NCI-H510A (cell line): Measurements from ENCODE around the gene KDM4B.
"Not testable (repeated sequence)": the region's sequence is repeated elsewhere in the genome, so short reads cannot be mapped to it uniquely, and the experiment has no call there.

Experiments
- DNase-seq: peaks from one replicate; lab custom pipeline; 2025; lab: John Stamatoyannopoulos, UW

KDM4B gene

DNA sequence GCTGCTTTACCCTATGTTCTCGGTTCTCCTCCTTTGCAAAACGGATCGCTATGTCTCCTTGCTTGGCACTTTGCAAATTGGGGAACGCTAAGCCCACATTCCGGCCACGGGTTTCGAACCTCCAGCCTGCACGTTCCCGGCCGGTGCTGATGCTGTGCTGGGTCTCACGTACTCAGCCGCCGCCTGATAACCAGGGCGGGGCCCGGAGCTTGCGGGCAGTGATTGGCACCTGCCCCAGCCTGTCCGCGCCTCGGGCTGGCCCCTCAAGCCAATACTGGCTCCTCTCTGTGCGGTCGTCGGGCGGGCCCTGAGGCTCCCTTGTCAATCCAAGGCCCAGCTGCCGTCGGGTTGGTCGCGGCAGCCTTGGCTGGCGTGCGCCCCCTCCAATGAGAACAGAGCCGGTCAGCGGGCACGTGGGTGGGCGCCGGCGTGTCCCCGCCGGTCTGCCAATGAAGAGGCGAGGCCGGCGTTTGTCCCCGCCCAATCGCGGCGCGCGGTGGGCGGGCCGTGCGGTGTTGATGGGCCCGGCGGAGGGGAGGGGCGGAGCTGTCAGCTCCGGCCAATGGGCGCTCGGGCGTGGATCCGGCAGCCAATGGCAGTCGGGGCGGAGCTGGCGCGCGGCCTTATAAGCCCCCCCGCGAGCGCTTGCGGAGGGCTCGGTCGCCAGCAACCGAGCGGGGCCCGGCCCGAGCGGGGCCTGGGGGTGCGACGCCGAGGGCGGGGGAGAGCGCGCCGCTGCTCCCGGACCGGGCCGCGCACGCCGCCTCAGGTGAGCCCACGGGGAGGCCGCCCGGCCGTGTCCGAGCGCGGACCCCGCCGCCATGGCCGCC, at the start of gene KDM4B:
Gene KDM4B (plus strand): TSS at position 652 of the 830 bp plus-strand sequence. CDS start 63,778 bp downstream, outside the sequence.
- peak; percentile 99 for DNase-seq

DNA sequence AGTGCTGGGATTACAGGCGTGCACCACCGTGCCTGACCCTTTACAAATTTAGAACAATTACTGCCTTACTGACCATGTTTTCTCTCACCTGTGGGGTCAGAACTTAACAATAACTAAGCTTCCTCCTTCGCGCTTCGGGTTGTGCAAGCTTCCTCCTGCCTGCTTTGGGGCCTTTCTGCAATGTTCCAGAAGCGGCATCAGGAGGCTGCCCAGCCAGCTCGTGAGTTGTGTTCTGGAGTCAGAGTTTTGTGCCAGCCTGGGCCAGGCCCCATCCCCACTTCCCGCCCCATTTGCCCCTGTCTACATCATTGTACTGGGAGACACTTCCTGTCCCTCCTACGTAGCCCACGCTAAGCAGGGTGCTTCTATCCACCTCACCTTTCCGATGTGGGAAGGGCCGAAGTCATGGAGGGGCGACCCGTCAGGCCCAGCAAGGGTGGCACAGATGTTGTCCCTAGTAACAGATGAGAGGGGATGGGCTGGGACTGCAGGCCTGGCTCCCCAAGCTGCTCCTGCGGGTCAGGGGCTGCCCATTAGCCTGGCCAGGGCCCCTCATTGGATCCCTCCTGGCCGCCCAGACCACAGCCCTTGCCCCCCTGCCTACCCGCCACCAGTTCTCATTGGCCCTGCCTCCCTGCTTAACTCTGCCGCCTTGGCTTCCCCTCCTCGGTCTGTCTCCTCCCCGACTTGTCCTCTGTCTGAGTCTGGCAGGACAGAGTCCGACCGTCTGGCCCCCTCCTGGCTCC, 46.2 kb upstream of the KDM4B start:
- no peak for DNase-seq

DNA sequence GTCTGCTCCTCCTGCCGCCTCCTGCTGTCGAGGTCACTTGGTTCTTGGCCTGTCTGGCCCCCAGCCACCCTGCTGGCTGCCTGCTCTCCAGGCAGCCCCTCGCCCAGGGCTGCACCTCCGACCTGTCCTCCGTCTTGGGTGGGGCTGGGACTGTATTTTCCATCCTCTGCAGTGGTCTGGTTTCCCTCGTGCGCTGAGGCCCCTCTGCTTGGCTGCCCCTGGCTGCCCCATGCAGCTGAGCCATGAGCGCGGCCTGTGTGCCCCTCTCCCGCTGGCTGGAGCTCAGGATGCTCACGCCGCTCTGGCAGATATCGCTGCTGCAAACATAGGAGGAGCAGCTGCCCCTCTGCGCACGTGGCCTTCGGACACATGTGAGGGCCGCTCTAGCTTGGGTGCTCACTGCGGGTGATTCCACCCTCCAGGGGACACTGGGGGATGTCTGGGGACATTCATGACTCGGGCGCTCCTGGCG, 45.6 kb upstream of the KDM4B start:
- no peak for DNase-seq

- DNase-seq, result no peak
These were observed 39.7 kb upstream of the KDM4B start for GRCh38 chr19:4929186-4929585.

GRCh38 chr19:4930664-4931063, 38.2 kb upstream of the KDM4B start:
- DNase-seq, result no peak

- DNase-seq, result no peak
These were observed 36.2 kb upstream of the KDM4B start for GRCh38 chr19:4932711-4933110.

DNA sequence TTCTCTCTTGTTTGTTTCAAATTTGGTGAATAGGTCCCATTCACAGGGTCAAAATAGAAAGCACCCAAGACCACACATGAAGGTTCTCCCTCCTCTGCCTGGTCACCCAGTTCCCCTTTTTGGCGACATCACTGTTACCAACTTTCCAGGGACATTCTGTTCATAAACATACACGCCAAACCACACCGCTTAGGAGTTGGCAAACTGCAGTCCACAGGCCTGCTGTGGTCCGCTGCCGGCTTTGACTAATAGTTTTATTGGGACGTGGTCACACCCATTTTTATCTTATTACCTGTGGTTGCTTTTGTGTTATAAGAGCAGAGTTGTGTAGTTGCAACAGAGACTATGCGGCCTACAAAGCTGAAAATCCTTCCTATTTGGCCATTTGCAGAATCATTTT, 35.4 kb upstream of the KDM4B start:
- no peak for DNase-seq

DNA sequence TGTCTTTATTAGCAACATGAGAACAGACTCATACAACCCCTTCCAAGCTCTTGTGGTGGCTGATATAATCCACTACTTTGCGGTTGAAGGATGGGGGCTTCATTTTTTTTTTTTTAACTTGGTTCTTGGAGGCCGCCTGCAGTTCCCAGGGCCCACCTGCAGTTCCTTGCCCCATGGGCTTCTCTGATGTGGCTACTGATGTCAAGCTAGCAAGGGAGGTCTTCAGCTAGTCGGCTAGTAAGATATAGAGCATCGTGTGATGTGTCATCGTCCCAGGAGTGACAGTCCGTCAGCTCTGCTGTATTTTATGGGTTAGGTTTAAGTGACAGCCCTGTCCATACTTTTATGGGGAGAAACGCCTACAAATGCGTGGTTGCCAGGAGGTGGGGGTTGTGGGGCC, 33.5 kb upstream of the KDM4B start:
- no peak for DNase-seq

GRCh38 chr19:4937060-4937459, 31.9 kb upstream of the KDM4B start:
- DNase-seq, result no peak

DNA sequence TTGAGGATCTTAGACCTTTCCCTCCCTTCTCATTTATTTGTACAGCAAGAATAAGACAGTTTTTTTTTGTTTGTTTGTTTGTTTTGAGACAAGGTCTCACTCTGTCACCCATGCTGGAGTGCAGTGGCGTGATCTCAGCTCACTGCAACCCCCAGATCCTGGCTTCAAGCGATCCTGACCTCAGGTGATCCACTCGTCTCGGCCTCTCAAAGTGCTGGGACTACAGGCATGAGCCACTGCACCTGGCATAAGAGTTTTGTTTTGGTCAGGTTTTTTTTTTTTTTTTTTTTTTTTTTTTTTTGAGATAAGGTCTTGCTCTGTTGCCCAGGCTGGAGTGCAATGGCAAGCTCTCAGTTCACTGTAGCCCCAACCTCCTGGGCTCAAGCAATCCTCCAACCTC, 30.5 kb upstream of the KDM4B start:
- not testable (repeated sequence) for DNase-seq

DNA sequence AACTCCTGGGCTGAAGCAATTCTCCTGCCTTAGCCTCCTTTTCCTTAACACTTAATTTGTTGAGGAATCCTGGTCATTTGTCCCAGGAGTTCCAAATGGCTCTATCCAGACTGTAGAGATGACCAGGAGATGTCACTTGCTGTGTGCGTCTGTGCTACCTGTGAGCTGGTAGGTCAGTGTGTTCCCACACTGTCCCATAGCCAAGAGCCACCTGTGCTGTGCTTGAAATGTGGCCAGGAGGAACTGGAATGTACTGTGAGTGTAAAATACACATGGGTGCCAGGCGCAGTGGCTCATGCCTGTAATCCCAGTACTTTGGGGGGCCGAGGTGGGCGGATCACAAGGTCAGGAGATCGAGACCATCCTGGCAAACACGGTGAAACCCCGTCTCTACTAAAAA, 29.4 kb upstream of the KDM4B start:
- no peak for DNase-seq

- DNase-seq, result not testable (repeated sequence)
These were observed 27.2 kb upstream of the KDM4B start for GRCh38 chr19:4941638-4942169.

GRCh38 chr19:4950650-4951049, 18.3 kb upstream of the KDM4B start:
- DNase-seq, result not testable (repeated sequence)

GRCh38 chr19:4951656-4952055, 17.3 kb upstream of the KDM4B start:
- no peak for DNase-seq

DNA sequence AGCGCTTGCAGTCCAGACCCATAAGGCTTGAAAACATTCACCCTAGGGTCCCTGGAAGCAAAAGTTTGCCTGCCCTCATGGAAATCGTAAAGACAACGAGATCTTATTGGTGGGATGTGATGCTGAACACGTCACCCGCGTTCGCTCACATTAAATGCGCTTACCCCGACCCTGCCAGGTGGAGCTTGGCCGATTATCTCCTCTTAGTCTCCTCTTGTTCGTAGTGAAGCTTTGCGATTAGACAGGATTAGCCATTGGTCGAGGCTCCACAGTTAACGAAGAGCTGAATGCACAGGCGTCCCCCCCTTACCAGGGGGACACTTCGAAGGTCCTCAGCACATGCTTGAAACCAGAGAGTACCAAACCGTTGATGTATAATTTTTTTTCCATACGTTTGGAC, 16.0 kb upstream of the KDM4B start:
- no peak for DNase-seq

DNA sequence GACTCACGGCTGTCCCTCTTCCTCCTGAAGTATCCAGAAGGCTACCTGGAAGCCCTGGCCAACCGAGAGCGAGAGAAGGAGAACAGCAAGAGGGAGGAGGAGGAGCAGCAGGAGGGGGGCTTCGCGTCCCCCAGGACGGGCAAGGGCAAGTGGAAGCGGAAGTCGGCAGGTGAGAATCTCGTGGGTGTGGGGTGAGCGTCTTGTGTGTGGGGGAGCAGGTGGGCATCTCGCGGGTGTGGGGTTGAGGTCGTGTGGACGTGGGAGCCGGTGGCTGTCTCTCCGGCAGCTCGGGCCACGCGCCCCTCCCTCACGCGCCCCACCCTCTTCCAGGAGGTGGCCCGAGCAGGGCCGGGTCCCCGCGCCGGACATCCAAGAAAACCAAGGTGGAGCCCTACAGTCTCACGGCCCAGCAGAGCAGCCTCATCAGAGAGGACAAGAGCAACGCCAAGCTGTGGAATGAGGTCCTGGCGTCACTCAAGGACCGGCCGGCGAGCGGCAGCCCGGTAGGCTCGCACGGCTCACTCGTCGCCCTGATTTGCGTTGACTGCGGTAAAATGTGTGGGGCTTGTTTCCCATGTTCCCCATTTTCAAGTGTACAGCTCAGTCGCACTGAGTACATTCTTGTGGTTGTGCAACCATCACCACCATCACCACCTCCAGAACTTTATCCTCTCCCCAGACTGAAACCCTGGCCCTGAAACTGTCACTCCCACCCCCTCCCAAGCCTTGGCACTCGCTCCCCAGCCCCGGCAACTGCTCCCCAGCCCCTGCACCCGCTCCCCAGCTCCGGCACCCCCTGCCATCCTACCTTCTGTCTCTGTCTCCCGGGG, 14.4 kb upstream of the KDM4B start:
- not testable (repeated sequence) for DNase-seq

DNA sequence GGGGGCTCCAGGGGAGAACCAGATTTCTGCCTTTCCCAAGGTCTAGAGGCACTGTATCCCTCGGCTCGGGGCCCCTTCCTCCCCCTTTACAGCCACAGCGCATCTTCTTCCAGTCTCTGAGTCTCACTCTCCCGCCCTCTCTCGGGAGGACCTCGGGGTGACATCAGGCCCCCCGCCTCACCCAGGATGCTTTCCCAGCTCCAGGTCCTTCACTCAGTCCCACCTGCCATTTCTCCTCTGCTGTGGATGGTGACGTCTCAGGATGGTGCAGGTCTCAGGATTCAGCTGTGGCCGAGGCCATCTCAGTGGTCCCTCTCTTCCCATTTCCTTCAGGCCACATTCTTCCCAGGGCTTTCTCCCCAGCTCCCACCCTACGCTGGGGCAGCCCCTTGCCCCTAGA, 13.6 kb upstream of the KDM4B start:
- DNase-seq, result no peak

GRCh38 chr19:4957981-4958380, 10.9 kb upstream of the KDM4B start:
- DNase-seq, result no peak

DNA sequence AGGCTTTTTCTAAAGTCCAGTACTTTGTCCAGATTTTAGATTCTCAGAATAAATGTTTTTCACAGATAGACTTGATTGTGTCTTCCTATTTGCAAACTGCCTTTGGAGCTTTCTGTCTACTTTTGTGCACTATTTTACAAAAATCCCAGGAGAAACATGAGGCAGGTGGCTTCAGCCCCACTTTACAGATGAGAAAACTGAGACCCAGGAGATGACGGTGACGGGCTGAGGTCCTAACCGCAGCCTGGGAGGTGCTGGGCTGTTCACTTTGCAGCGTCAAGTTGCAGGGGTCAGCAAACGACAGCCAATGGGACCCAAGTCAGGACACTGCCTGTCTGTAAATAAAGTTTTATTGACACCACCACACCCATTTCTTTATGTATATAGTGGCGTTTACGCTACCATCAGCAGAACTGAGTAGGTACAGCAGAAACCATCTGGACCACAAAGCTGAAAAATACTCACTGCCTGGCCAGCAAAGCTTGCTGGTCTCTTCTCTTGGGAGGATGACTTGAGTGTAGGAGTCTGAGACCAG, 6.8 kb upstream of the KDM4B start:
- no peak for DNase-seq

- DNase-seq, result no peak
These were observed 3.9 kb upstream of the KDM4B start for GRCh38 chr19:4965061-4965460.

GRCh38 chr19:4966591-4966990, 2.3 kb upstream of the KDM4B start:
- no peak for DNase-seq
